Left ventricle myocardium superior (tissue), 1 donor: ENCODE data around the gene TENM4. TPM values are rescaled to one million over a fixed set of nuclear protein-coding genes. Genes with fewer than 3 reads are reported as not detected.

Source experiments
- ATAC-seq: fragments of 200-7000 bp; cut with Tn5 transposase; one replicate; pipeline ENCODE4 v1.9.1; 2020; ENCODE audit warnings: mild to moderate bottlenecking, moderate library complexity
- DNase-seq: peaks from one replicate; pipeline ENCODE4 v3.0.0-alpha.2; 2020
- intact Hi-C: fragments of 100-400 bp; cut with micrococcal nuclease; formaldehyde crosslinking; loops from one replicate; pipeline ENCODE4 v1.11.0; 2022
- total RNA-seq: library from RNA; stranded (reverse); fragmentation: NEBNext Ultra II Directional; extraction: Animal tissue kit (Norgen Biotek cat#: 25700); gene quantifications from one replicate; pipeline ENCODE4 v1.2.1, GENCODE V29; 2021
- donor health status: DM: no; HTN: yes; CAD: no; lungs with severe emphysema.

TENM4 gene
- total RNA-seq, 1 donor from 2014 or later: 0.40 TPM

DNA sequence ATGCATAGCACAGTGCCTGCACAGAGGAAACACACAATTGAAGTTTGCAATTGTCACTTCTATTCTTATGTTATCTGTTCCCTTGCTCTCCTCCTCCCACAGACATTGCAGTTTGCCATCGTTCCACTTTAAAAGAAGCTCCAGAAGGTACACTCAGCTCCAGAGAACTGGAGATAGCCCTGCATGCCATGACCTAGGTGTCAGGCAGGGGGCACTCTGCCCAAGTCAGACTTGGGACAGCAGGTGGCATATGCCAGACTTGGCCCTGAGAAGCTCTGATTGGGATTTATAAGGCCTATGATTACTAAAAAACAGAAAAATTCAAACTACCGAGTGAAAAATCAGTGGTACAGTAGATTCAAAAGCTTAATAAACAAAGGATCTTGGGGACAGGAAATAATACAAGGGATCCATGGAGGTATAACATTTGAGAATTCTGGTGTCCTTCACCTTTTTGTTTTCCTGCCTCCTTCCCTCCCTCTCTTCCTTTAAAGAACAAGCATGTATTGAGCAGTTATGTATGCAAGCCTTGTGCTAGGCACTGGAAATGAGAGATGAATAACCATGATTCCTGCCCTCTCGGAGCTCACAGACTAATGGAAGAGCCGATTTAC is 40.0 kb downstream of the TENM4 start:
- intact Hi-C loops: no loop called here
- ATAC-seq: peak; percentile 75
- peak; percentile 69 for DNase-seq

DNA sequence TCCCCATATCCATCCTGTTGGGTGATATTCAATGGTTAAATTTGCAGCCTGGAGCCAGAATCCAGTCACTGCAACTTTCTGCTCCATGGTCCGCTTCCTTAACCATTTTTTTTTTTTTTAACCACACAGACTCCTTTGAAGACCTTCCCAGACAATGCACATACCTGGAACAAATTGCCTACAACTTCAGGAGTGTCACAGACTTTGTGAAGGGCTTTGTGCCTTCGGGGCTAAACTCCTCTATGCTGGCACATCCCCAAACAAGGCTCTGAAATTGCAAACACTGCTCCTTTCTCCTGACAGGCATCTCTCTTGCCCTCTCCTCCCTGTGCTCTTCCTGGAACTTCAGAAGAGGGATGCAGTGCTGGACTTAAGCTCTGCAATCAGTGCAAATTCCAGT is 40.6 kb downstream of the TENM4 start:
- DNase-seq (no peak), ATAC-seq (no peak)
- intact Hi-C loops: no loop called here

DNA sequence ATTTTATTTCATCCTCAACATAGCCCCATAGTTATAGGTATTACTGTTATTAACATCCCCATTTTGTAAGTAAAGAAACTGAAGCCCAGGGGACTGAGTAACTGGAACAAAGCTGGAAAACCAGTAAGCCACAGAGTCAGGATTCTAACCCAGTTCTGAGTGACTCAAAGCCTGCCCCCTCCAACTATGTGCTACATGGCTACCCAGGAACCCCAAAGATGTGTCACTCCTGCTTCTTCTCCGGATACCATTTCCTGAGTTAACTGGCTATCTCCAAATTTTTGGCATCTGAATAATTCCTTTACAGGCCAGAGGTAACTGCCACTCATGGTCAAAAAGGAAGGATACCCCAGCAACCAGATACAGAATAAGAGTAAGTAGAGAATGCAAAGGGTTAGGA is 43.6 kb downstream of the TENM4 start:
- ATAC-seq: no peak
- intact Hi-C loops: no loop called here
- DNase-seq: no peak

DNA sequence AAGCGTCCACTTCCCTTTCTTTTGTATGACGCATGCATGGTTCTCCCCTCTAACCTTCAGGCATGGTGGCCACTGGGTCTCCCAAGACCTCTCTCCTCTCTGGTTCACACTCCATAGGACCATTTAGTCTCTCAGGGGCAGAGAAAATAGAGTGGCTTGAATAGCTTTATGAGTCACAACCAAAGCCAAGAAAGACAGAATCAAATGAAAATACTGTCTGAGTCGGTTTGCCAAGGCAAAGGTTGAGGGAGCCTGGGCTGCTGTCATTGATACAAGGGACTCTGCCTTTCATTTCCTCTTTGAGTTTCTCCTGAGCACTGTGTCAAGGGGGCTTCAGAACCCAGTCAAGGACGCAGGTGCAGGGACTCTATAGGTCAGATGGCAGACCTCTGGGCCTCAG is 44.2 kb downstream of the TENM4 start:
- ATAC-seq (no peak), DNase-seq (no peak)
- intact Hi-C loops: no loop called here

DNA sequence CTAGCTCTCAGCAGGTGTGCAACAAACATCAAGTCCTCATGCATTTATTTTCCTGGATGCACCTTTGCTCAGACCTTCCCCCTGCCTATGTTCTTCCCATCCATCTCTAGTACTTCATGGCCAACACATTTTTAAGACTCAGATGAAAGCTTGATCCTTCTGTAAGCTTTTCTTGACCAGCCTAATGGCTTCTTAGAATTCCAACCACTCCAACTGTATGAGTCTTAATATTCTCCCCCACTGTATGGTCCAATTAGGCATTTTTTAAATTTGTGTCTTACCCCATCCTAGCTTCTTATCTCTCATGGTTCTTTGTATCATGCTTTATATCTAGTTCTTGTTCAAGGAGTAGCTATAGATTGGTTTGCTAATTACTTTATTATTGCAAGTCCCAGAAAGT is 44.8 kb downstream of the TENM4 start:
- no peak for DNase-seq
- ATAC-seq: no peak
- intact Hi-C loops: no loop called here

DNA sequence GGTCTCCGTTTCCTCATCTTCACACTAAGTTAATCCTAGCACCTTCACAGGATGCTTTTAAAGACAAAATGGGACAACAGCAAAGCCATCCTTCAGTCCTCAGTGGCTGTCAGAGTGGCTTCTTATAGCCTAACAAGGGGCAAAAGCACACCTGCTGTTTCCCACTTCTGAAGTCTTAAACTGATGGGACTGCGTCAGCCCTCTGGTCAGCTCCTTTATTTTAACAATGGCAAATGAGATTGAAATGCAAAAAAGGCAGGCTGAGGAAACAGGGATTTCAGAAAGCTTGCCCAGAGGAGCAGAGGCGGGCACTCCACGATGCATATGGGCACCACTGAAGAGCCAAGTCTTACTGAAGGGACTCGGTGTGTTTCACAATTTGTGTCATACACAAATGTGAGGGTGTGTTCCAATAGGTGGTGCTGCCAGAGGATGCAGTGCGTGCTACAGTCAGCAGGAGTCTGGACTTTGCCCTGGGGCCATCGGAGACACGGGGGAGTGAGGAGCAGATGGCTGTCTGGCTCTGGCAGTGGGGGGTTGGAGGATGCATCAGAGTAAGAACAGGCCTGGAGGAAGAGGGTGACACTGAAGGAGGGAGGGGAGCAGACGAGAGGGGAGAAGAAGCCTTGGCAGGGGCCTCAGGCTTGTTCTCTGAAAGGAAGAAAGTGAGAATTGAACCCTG is 47.3 kb downstream of the TENM4 start:
- no peak for ATAC-seq
- DNase-seq: no peak
- intact Hi-C loops: no loop called here

DNA sequence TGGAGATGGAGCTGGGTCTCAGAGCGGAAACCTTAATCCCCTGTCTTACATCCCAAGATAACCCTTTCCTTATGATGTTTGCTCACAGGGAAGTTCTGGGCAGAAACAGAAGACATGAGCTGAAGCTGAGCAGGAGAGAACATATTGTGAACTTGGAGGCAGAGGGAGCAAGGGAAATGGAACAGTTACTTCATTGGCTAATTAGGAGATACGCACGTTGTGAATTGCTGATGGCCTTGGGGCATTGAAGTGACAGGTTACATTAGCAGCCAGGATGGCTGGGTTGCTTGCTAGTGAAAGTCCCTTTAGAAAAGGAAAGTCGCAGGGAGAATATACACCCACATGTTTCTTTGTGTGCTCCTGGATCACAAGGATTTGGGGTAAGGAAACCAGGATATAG is 48.7 kb downstream of the TENM4 start:
- intact Hi-C loops: no loop called here
- ATAC-seq: no peak
- no peak for DNase-seq

DNA sequence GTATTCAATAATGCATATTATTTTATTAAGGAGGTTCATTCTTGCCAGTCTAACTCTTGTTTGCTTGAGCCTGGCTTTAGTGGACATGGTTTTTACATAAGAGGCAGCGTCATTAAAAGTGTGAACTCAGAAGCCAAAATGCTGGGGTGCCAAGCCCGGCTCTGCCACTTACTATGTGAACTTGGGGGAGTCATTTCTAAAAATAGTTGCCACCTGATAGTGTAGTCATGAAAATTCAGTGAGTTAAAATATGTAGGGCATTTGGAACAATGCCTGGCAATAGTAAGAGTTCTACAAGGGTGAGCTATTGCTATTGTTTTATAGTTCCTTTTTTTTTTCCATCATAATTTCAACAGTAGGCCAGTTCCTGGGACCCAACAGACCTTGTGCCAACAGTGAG is 49.9 kb downstream of the TENM4 start:
- ATAC-seq (peak; percentile 55), DNase-seq (peak; percentile 43)
- intact Hi-C loops: no loop called here

DNA sequence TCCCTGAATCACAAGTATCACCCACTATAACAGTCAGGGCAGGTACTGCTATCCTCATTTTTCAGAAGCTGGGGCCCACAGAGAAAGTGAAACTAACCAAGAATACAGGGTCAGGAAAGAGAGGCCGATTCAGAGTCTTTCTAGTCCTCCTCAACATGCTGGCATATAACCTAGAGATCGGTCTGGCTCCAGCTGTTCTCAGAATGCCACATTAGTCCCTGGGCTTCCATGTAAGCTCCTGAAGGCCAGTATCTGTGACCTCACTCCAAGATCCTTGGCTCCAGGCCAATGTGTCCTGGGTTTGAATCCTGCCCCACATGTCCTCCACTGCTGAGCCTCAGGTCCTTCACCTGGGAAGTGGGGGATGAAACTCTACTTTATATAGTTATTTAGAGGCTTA is 50.4 kb downstream of the TENM4 start:
- intact Hi-C loops: no loop called here
- DNase-seq (no peak), ATAC-seq (no peak)

DNA sequence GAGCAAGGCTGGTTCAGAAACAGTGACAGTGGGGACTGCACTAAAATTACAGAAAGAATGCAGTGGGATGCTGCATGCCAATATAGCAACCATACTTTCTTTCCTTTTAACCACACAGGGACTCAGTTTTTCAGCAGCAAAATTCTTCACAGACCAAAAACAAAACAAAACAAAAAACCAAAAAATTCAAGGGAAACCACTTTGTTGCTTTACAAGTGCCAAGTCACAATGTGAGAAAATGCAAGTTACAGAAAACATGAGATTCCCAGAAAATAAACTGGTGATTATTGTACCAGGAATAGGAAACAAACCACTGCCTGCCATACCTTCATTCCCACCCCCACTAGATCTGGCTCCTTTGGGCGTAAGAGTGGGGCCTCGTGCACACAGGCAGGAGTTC is 52.6 kb downstream of the TENM4 start:
- intact Hi-C loops: no loop called here
- no peak for ATAC-seq
- DNase-seq: no peak

DNA sequence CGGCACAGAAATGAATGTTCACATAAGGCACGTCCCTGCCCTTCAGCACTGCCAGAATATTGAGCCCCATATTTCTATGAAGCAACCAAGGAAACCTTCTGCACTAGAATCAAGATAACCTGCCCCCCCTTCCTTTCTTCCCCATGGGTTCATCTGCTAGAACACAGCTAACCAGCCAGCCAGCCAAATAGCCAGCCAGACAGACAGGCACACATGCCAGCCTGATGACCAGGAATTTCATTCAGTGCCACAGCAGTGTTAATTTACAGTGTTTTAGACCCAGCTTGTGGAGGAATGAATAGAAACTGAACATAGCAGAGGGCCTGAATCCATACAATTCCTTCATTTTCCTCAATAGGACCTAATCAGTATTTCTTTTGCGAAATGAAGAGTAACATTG is 57.0 kb downstream of the TENM4 start:
- no peak for DNase-seq
- intact Hi-C loops: no loop called here

DNA sequence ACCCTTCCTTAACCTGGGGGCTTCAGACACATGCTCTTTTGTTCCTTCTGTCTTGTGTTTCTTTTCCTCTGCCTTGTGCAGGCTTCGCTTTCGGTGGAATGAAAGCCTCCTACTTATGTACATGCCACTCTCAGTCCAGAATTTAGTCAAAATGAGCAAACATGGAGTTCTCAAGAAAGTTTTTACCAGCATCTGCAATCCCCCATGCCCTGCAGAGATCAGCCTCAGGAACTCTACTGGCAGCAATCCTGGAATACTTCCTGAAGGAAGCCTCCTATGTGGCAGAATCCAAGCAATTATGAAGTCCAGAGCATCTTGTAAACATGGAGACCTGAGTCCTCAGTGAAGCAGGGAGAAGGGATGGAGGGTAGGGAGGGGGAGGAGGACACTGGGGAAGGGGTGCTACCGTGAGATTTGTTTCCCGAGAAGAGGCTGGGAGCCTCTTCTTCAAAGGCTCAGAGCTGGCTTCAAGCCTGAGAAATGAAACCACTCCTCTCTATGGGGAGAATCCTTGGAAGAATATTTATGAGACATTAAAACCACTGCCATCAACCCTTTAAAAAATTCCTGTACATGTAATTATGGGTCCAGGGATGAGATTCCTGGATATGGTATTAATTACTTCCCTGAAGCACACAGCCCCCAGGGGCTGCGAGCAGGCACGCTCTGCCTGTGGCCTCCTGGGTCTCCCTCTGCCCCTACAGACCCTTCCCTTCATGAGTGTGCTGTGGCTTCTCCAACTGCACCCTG is 58.4 kb downstream of the TENM4 start:
- intact Hi-C loops: no loop called here
- DNase-seq (no peak), ATAC-seq (no peak)

More for the DNA sequence above, 57.0 kb downstream of the TENM4 start:
- ATAC-seq: no peak

DNA sequence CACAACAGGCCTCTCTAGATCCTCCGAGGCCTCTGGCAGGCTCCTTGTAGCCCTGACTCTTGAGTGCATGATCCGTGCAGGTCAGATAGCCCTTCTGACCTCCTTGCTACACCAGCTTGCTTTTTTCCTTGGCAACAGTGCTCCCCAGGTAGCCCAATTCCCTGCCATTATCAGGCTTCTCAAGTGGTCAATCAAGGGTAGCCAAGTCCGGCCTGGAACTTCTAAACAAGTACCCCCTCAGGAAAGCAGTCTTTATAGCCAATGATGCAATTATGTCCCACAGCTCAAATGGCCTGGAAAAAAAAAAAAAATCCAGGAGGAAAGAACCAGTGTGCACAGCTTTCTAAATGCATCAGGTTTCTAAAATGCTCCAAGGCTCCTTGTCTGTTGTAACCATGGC is 59.8 kb downstream of the TENM4 start:
- DNase-seq: no peak
- intact Hi-C loops: no loop called here

DNA sequence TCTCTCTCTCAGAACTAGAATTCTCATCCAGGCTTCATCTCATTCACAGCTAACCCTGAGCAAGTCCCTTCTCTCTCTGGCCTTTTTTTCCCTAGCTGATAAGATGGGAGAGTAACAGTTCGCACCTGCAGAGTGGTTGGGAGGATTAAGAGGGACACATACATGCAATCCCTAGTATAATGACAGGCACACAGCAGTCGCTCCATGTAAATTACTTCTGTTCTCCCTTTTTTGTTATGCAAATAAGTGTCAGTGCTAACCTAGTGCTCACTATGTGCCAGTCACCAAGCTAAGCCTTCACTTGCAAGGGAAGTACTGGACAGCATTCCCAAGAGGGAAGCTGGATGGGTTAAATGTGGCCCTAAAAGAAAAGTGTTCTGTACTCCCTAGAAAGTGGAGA is 63.4 kb downstream of the TENM4 start:
- no peak for ATAC-seq
- no peak for DNase-seq

More for the DNA sequence above, 59.8 kb downstream of the TENM4 start:
- no peak for ATAC-seq

DNA sequence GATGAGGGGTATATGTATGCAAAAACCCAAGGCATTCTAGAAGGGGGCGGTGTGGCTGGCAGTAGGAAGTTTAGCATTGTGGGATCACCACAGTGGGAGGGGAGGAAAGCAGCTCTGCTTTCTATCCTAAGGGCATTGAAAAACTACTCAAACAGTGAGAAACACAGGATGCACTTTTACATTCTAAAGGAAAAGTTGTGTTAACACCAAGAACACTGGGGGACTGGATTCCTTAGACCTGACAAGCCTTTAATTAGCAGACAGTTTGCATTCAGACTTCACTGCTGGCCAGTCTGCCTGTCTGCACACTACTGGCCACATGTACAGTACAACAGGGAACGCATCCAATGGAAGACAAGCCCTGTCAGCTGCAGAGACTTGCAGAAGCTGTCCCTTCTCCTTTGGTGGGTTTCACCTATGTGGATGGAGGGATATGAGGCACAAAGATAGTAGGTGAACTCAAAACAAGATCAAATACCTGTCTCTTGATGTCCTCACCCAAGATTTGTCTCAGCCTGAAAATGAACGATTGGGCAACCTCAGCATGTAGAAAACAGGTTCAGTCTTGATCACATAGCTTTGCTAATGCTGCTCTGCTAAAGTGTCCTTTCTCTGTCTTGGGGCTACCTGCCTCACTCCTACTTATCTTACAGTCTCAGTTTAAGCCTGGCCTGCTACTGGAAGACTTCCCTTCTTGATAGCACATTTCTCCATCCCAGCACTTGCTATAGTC is 64.8 kb downstream of the TENM4 start:
- ATAC-seq (no peak), DNase-seq (no peak)
- intact Hi-C loops: no loop called here

More for the DNA sequence above, 63.4 kb downstream of the TENM4 start:
- intact Hi-C loops: no loop called here

DNA sequence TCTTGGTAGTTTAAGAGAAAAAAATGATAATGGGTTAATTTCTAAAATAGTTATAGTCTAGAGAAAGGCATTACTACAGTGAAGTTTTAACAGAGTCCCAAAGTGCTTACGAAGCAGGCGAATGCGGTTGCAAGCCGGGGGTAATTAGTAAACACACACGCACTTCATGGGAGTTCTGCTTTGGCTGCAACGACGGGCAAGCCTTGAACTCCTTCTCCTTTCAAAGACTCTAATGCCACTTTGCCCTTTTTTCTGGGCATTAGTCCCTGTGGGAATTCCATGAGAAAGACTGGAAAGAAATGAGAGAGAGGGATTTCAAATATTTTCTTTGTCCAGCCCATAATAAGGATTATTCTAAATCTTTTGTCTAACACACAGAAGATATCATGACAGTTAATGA is 66.1 kb downstream of the TENM4 start:
- intact Hi-C loops: no loop called here
- DNase-seq (no peak), ATAC-seq (no peak)

DNA sequence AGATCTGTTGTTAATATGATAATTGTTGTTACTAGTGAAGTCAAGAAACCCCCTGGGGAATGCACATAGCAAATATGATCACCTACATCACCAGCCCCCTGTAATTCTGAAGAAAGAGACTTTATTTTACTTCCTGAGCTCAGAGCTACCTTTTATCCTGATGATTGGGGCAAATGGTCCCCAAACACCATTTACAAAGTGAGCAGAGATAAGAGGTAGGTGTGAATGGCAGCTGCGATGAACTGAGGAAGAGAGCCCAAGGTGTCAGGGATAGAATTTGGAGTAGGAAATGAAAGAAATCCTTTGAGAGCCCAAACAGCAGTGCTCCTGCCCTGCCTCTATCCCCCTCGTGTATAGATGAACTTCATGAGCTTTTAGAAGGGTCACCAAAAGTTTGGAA is 69.1 kb downstream of the TENM4 start:
- ATAC-seq (no peak), DNase-seq (no peak)
- intact Hi-C loops: no loop called here

DNA sequence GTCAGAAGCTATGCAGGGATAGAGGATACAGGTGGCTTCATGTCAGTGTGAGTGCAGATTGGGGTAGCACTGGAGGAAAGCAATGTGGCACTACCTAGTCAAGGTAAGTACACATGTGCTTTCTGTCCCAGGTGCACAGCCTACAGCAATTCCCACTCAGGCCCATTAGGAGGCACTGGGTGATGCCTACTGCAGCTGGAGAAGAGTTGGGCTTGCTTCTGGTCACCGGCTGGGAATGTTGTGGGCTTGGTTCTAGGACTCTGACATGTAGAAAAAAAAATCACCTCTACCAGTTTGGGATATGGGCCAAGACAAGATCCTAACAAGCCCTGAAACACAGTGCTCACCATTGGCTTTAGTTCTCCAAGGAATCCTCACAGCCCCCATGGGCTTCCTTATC is 69.7 kb downstream of the TENM4 start:
- ATAC-seq (no peak), DNase-seq (no peak)
- intact Hi-C loops: no loop called here

DNA sequence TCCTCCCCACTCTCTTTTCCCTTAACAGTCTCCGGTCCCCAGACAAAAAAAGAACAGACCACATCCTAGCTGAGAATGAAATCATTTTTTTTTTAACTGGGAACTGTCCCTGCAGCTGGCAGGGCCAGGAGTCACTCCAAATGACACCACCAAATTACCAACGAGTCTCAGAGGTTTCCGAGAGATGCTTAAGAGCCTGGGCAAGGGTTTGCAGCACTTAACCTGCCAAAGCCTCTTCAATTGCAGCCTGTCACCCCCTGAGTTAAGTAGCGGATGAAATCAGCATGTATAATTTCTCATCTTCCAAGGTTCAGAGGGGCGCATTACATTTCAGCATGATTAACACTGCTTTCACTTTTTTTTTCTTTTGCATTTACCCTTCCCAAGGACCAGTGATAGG is 71.8 kb downstream of the TENM4 start:
- intact Hi-C loops: no loop called here
- no peak for DNase-seq
- ATAC-seq: no peak

DNA sequence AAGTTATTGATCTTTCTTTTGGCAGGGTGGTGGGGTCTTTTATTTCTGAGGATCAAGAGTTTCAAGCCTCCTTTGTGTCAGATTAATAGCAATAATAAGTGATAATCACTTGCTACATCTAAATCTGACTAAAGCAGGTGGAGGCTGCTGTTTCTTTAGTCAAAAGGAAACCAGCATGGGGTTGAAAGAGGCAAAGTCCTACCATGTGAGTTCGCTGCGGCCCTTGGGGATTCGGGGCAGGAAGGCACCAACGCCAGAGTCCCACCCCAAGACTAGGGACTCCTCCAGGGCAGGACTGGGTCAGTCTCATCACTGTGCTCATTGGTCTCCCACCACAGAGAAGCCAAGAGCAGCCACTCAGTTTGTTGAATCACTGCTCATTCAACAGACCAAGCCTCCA is 73.0 kb downstream of the TENM4 start:
- intact Hi-C loops: no loop called here
- ATAC-seq (no peak), DNase-seq (no peak)
